HEK293 (cell line): ENCODE measurements around the gene ADI1.

ENCODE experiments used
- CTCF ChIP-seq: fragments of 450-650 bp; formaldehyde crosslinking; IDR thresholded peaks from 2 replicates; pipeline ENCODE4 v1.5.1; 2016; ENCODE audit warnings: missing biosample characterization, missing genetic modification characterization
- YY1 ChIP-seq: fragments of 450-650 bp; formaldehyde crosslinking; IDR thresholded peaks from 2 replicates; pipeline ENCODE4 v1.5.1; 2018; ENCODE audit warnings: missing biosample characterization, missing genetic modification characterization
- ZNF488 ChIP-seq: fragments of 450-650 bp; formaldehyde crosslinking; IDR thresholded peaks from 2 replicates; pipeline ENCODE4 v1.5.1; 2016; ENCODE audit warnings: missing biosample characterization, missing genetic modification characterization

GRCh38 chr2:3465328-3465727, 54.0 kb downstream of the ADI1 start:
- TF ChIP-seq ZNF488 (tag by site-specific recombination) = no peak
- no peak for TF ChIP-seq YY1 (tag by site-specific recombination)
- TF ChIP-seq CTCF (tag by site-specific recombination) = no peak
